HG03565 (cell line): ENCODE data around the gene BCL2.
"Not testable (repeated sequence)": the region's sequence is repeated elsewhere in the genome, so short reads cannot be mapped to it uniquely, and the experiment has no call there.

Experiments
- ATAC-seq: cut with Tn5 transposase; IDR thresholded peaks from one replicate; pipeline ENCODE4 v1.9.1; 2021; ENCODE audit warnings: mild to moderate bottlenecking, moderate library complexity; ENCODE audit not compliant: unreplicated experiment

The BCL2 gene

DNA sequence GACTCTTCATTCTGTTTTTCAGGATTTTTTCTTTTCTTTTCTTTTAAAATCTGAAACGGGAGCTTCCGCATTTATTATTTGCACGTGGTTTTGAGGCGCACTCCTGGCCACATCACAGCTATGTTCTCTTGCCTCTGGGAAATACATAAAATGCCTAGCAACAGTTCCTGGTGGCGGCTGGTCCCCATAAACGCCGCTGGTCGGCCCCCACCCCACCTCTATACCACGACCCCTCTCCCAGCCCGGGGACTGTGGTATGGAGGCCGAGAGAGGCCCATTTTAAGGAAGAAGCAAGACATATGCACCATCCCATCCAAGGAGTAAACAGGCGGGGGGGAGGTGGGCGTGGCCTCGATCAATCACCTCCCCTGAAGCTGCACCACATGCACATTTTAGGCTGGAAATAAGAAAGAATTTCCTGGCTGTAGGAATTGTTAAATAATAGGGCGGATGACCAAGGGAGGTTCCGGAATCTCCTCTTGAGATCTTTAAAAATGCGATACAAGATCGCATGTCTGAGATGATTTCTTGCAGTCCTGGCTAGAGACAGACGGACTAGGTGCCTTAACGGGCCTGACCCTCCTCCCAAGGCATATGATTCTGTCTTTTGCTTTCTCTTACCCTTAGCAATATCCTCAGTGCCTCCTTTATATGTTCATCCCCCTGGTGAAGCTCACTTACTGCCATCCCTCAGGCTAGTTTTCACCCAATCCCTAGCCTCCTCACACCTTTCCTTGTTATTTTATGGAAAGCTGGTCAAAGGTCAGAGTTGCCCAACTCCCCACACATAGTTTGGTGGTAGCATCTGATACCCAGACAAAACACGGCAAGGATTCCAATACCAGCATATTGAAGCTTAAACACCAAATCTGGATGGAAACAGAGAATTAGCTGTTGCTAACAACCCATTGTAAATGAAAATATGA, 82.4 kb downstream of the BCL2 start:
- ATAC-seq = no peak

DNA sequence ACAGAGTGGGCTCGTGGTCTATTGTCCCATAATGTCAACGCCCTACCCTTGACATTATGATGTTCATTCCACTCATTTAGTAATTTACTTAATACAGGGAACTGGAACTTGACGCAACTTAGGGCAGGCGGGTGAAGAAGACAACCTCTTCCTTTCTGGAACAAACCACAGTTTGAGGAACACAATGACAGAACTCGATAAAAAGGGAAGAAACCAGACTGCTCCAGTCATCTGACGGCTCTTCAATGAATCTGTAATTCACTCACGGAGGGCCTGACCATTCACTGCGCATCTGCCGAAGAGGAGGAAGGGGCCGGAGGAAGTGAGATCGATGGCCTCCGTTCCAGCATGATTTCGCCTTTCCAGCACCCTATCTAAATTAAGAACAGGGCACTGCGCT, 83.2 kb downstream of the BCL2 start:
- ATAC-seq = no peak

DNA sequence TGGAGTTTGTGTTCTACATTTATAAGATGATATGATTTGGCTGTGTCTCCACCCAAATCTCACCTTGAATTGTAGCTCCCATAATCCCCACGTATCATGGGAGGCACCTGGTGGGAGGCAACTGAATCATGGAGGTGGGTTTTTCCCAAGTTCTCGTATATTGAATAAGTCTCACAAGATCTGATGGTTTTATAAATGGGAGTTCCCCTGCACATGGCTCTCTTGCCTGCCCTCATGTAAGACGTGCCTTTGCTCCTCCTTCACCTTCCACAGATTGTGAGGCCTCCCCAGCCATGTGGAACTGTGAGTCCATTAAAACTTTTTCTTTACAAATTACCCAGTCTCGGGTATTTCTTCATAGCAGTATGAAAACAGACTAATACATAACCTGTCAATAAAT, 83.6 kb downstream of the BCL2 start:
- ATAC-seq = not testable (repeated sequence)

DNA sequence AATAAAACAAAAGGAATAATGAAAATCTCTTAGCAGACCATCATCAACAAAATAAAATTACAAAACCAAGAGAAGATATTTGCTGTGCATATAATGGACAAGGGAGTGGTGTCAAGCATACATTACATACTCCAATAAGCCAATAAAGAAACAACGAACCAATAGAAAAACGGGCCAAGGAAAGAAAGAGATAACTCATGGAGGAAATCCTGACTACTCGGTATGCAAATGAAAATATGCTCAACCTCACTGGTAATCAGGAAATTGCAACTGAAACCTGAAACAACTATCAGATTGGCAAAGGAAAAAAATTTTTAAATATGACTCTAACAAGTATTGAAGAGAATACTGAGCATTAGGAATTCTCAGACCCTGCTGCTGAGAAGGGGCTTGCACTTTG, 84.7 kb downstream of the BCL2 start:
- no peak for ATAC-seq

DNA sequence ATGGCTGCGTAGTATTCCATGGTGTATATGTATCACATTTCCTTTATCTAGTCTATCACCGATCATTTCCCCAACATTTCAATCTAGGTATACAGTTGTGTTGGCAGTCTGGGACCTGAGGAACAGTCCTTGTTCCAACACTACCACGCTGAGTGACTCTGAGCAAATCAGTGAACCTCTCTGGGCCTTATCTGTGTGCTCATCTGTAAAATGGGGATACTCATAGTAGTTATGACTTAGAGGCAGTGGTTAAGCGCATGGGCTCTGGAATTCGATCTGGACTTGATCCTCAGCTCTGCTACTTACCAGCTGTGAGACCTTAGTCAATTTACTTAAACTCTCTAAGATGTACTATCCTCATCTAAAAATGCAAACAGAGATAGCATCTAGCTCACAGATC, 85.1 kb downstream of the BCL2 start:
- no peak for ATAC-seq

DNA sequence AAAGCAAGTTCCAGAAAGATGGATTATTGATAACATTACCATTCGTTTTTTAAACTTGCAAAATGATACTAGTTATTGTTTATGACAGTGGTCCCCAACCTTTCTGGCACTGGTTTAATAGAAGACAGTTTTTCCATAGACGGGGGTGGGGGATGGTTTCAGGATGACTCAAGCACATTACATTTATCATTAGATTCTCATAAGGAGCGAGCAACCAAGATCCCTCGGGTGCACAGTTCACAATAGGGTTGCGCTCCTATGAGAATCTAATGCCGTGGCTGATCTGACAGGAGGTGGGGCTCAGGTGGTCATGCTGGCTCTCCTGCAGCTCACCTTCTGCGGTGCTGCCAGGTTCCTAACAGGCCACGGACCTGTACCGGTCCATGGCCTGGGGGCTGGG, 86.2 kb downstream of the BCL2 start:
- ATAC-seq = no peak

DNA sequence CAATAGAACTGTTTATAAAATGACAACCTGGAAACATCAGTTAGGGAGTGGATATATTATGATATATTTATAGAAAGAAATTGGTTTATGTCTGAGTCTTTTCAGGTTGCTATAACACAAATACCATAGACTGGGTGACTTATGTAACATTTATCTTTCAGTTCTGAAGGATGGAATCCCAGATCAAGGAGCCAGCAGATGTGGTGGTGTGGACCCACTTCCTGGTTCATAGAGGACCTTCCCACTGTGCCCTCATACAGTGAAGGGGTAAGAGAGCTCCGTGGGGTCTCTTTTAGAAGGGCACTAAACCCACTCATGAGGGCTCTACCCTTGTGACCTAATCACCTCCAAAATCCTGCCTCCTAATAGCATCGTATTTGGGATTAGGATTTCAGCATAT, 86.7 kb downstream of the BCL2 start:
- ATAC-seq = no peak

DNA sequence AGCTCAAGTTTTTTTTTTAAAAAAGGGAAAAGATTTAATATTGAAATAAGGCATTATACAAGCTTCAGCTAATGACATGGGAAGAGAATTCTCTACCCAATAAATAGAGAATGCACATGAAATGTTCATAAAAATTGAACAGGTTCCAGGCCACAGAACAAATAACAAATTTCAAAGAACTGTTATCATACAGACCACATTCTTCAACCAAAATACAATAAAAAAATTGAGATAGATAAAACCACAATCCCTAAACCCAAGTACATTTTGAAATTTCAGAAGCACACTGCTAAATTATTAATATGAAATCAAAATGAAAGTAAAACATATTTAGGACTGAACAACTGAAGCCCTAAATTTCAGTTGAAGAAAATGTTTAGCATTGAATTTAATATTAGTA, 89.6 kb downstream of the BCL2 start:
- ATAC-seq = no peak

DNA sequence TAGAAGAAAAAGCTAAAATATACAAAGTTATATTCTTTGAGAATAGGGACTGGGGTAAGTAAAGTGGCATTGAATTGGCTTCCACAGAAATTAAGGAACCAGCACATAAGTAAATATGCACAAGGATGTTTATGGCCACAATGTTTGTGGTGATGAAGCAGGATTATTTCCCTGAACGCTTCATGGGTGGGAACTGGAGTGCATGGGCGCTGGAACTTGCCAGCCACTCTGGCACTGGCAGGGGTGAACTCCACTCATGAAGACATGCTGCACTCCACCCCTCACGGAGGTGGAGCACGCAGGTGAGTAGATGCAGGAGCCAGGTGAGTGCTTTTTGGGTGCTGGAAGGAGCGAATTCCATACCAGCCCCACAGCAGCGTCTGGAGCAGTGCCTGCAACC, 94.1 kb downstream of the BCL2 start:
- ATAC-seq = no peak

DNA sequence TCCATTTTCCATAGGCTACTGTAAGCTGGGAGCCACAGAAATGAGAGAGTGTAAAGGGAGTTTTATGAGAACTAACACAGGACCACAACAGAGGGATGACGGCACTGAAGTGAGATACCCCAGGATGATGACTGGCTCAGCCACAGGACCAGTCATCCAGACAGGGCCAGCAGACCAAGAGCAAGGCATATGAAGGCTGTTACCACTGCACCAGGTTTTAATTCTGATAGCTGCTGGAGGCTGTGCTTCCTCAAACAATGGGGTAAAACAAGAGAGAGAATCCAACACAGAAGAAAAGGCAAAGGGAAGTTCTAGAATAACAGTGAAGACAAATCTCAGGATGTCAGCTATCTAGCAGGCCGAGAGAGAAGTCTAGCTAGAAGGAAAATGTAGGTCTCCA, 94.9 kb downstream of the BCL2 start:
- ATAC-seq = no peak

DNA sequence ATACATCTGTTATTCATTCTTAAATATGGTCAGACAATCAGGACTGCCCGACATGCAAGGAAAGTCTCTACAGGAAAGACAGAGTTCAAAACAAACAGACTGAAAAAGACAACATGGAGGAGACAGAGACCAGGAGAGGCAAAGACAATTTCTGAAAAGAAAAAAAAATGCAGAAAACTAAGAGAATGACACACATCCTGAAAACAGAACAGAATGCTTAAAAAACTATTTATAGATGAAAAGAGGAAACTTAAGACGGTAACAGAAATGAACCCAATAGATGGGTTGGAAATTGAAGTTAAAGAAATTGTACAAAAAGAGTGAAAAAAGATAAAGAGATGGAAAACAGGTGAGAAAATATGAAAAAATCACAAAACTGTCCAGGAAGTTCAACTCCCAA, 95.7 kb downstream of the BCL2 start:
- ATAC-seq = no peak

DNA sequence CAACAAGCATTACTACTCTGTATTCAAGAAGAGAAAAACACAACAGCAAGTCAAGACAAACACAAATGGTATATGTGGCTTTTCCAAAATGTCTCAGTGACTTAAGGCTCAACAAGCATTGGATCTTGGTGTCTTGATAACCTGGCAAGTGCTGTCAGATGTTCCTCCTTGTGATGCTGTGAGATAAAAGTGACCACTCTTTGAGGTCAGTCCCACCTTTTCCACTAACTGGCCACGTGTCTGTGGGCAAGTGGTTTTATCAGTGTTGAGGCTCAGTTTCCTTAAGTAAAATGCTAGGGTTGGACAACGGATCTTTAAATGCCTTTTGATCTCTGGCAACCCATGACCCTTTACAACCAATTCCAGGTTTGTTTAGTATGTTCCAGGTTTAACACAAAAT, 98.7 kb downstream of the BCL2 start:
- no peak for ATAC-seq

DNA sequence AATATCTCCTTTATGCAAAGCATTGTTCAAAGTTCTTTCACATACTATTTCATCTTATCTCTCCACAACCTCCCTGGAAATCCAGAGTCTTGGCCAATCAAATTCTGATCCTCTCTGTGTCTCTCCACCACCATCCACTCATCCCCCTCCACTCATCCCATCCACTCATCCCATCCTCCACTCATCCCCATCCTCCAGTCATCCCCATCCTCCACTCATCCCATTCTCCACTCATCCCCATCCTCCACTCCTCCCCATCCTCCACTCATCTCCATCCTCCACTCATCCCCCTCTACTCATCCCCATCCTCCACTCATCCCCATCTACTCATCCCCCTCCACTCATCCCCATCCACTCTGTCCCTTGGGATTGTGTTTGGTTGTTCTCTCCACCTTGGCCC, 101.1 kb downstream of the BCL2 start:
- ATAC-seq = no peak

DNA sequence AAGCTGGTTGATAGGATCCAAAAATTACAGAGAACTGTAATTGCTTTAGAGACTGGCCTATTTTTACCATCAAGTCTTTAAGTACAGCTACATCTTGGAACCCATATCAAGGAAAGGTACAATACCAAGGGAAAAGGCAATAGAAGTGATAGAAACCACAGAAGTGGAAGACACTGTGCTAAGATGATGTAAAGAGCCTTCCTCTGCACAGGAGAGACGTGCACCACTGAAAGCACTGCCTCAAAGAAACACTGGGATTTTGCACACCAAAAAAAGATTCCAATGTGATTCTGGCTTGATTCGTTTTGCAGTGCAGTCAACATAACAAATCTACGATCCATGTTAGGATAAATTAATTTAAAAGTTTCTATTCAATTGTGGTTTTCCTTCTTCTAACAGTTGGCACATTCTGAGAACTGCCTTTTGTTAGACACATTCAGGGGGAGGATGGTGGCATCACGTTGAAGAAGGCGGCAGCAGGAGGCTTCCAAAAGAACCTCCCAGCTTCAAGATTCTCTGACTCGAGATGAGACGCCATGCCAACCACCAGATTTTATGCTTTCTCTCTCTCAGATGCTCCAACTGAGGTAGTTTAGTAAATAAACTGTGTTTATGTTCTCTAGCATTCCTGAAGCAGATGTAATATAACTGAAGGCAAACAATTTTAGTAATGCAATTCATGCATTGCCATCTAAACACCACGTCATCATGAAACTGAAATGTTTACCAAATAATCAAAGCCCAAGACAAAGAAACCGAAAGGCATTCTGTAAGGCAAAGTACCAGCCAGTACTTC, 102.9 kb downstream of the BCL2 start:
- ATAC-seq = peak; percentile 67

DNA sequence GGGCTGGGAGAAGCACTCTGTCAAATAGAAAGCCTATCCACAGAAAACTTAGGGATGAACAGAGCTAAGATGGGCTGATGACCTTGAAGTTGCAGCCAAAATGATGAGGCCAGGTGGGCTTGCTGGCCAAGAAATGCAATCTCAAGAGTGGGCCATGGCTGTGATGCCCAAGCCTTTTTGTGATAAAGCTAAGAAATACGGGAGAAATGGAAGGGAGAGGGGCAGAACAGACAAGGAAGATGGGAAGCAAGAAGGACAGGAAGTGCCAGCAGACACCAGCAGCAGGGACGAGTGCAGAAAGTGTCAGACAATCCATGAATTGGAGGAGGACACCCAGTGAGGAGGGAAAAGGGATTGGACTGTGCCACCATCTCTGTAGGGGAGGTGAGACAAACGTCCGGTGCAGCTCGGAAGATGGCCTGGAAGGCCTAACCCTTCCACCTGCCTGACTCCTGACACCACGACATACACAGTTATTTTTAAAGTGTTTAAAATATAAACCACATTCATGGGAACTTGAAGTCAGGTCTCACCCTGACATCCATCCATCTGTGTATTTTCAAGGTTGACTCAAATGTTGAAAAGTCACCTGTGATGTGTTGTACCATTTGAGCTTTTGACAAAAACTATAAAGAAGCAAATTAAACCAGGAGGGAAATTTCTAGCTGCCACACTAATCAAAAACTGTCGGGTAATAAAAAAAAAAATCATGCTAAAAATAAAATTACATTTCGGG, 105.5 kb downstream of the BCL2 start:
- ATAC-seq = no peak

DNA sequence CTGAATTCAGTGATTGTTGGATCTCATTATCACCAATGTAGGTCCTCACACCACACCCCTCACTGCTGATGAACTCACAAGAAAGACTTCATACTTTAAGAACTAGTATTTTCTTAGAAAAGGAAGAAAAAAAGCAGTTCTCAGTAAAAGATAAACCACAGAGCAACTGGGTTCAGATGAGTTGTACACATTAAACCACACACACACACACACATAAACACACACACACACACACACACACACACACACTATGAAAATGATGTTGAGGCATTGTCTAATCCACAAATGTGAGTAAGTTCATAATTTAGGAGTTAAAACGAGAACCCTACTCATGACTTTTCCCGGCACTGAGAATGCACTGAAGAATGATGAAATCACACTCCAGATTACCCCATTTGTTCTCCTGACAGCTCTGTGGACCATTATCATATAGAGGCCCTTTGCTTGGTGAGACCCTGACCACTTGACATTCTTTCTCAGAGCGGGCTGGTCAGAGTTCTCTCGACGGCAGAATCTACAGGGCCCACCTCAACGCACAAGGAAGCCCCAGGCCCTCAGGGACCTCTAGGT, 106.2 kb downstream of the BCL2 start:
- ATAC-seq = no peak

DNA sequence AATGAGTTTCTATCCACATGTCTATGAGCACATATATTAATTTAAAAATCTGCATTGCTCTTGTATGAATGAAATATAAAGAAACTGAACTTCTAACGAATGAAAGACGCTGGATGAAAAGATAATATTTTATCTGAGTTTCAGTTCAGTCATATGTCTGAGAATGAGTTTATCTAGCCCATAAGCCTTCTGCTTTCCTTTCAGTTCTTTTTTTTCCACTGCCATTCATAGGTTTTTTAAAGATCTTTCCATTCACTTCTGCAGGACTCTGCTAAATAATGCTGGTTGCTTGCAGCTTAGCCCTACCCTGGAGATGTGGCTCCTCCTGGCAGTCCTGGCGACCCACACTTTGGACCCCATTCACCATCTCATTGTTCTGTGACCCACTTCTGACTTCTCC, 109.0 kb downstream of the BCL2 start:
- ATAC-seq = no peak

DNA sequence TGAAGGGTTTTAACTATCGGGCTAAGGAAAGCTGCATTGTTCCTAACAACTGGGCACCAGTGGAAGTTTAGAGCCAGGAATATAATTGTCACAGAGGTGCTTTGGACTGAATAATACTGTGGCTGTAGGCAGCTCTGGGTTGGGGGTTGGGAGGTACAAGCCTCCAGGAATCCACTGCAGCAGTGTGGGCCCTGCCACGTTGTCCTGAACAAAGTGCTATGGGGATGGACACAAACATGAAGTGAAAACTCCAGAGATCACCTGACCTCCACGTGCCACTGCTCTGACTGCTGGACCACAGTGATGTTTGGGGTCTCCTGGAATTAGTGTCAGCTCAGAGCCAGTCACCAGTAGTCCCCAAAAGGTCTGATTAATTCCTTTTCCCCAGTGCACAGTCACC, 110.9 kb downstream of the BCL2 start:
- no peak for ATAC-seq

DNA sequence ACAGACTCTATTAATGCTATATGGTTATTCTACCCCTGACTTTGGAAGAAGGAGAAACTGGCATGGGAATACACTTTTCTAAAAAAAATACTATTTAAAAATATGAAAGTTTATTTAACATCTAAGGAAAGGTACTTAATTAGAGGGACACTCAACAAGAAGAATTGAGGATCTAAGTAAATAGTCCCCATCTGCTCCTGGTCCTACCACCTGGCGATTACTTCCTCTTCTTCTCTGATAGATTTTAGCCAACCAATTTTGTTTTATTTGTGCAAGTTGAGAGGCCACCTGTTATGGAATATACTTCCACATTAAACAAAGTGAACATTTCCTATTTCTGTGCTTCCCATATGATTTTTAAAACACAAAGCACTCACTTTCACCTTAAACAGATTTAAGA, 111.7 kb downstream of the BCL2 start:
- ATAC-seq = no peak

DNA sequence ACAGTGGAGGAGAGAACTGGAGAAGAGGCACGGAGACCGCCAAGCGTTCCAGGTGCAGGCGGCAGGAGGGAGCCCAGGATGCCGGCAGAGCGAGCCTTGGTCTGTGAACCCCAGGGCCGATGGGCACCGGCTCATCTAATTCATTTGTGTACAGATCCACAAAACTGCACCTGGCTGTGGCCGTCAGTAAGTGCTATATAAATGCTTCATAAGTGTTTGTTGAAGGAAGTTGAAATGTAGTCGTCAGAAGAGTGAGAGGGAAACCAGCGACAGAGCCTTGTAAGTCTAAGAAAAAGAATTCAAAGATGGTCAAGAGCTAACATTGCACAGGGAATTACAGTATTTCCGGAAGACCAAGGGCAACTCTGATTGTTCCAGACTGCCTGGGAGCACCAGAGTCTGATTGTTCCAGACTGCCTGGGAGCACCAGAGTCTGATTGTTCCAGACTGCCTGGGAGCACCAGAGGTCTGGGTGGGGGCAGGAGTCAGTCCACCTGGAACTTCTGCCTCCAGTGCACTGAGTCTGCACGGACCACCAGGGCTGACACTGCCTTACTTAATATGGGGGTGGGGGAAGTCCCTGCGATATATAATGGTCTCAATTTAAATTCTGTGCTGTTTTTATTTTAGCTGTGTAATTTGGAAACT, 112.3 kb downstream of the BCL2 start:
- ATAC-seq = no peak
